PFSK-1 (cell line): Measurements from ENCODE around the gene MAPK4.

Experiments
- FOXP2 ChIP-seq: optimal IDR thresholded peaks from 2 replicates; pipeline ENCODE3; 2011; ENCODE audit warnings: borderline replicate concordance, control low read depth, inconsistent platforms; ENCODE audit not compliant: insufficient read depth; ENCODE audit errors: extremely low read length, extremely low read depth
- POLR2AphosphoS5 ChIP-seq: IDR thresholded peaks from 2 replicates; pipeline ENCODE4 v1.6.1; 2012; ENCODE audit warnings: low read depth, mild to moderate bottlenecking, control low read depth, low read length, moderate library complexity
- REST ChIP-seq, 2 experiments: IDR thresholded peaks; 2 replicates each; pipeline versions ENCODE4 v1.6.1 to v1.8.0; 2011 to 2012; ENCODE audit warnings: low read depth in 2 of 2, low read length in 2 of 2, control low read depth in 1 of 2, inconsistent platforms in 1 of 2, mild to moderate bottlenecking in 1 of 2, moderate library complexity in 1 of 2; ENCODE audit not compliant: insufficient read depth in 1 of 2
- SIN3A ChIP-seq: IDR thresholded peaks from 2 replicates; pipeline ENCODE4 v1.6.1; 2012; ENCODE audit warnings: mild to moderate bottlenecking, low read length, moderate library complexity, borderline replicate concordance; ENCODE audit not compliant: insufficient read depth
- TAF1 ChIP-seq: IDR thresholded peaks from 2 replicates; pipeline ENCODE4 v1.6.1; 2012; ENCODE audit warnings: low read length, control low read depth, borderline replicate concordance; ENCODE audit not compliant: insufficient read depth

The MAPK4 gene

GRCh38 chr18:50560681-50561629 is 1.1 kb downstream of the MAPK4 start:
- TF ChIP-seq POLR2AphosphoS5 (no peak), REST (IDR thresholded peaks at IDR 0.05; ENCODE audit: insufficient read depth in 1 of 2, low read depth in 2 of 2, low read length in 2 of 2) (no peak), FOXP2 (no peak), SIN3A (no peak), TAF1 (no peak)

DNA sequence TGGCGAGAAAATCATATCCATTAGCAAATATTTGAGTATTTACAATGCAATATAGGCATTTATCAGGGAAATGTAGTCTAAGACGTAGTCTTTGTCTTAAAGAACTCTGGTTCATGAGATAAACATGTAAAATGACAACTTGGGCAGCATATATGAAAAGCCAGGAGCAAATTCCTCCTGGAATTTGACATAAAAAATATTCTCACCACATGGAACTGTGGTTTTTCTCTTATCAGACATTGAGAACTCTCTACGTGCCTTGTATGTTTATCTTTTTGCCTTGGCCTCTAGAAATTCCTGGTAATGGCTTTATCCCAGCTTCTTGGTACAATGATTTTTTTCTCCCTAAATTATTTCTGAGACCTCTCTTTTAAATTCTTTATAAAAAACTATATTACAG is 2.8 kb downstream of the MAPK4 start:
- TF ChIP-seq POLR2AphosphoS5 (no peak), FOXP2 (no peak), SIN3A (no peak), TAF1 (no peak), REST (IDR thresholded peaks at IDR 0.05; ENCODE audit: insufficient read depth in 1 of 2, low read depth in 2 of 2, low read length in 2 of 2) (no peak)

GRCh38 chr18:50563376-50563775 is 3.5 kb downstream of the MAPK4 start:
- no peak for TF ChIP-seq TAF1
- no peak for TF ChIP-seq REST (IDR thresholded peaks at IDR 0.05; ENCODE audit: insufficient read depth in 1 of 2, low read depth in 2 of 2, low read length in 2 of 2)
- no peak for TF ChIP-seq FOXP2
- TF ChIP-seq POLR2AphosphoS5: no peak
- no peak for TF ChIP-seq SIN3A

- TF ChIP-seq SIN3A (no peak), POLR2AphosphoS5 (no peak), FOXP2 (no peak), TAF1 (no peak), REST (IDR thresholded peaks at IDR 0.05; ENCODE audit: insufficient read depth in 1 of 2, low read depth in 2 of 2, low read length in 2 of 2) (no peak)
Observed at GRCh38 chr18:50569930-50570329, 10.0 kb downstream of the MAPK4 start.
